HG03442 (cell line): ENCODE measurements around the gene CCR1.
"Not testable (repeated sequence)": the region's sequence is repeated elsewhere in the genome, so short reads cannot be mapped to it uniquely, and the experiment has no call there.

Experiments used
- ATAC-seq: cut with Tn5 transposase; IDR thresholded peaks from one replicate; pipeline ENCODE4 v1.9.1; 2021; ENCODE audit warnings: mild to moderate bottlenecking, moderate library complexity; ENCODE audit not compliant: unreplicated experiment

CCR1 gene

GRCh38 chr3:46184469-46184868 lies 23.6 kb downstream of the CCR1 start:
- ATAC-seq, result no peak

- ATAC-seq, result no peak
Observed at GRCh38 chr3:46183330-46183729, 24.8 kb downstream of the CCR1 start.

- ATAC-seq, result no peak
Observed at GRCh38 chr3:46168583-46169345, 39.3 kb downstream of the CCR1 start.

GRCh38 chr3:46163556-46164041 lies 44.5 kb downstream of the CCR1 start:
- no peak for ATAC-seq

GRCh38 chr3:46162975-46163555 lies 45.0 kb downstream of the CCR1 start:
- no peak for ATAC-seq

- not testable (repeated sequence) for ATAC-seq
Observed at GRCh38 chr3:46157685-46158084, 50.4 kb downstream of the CCR1 start.

GRCh38 chr3:46154311-46154710 lies 53.8 kb downstream of the CCR1 start:
- ATAC-seq, result no peak
